ENCODE results near the gene VIP. TPM values are rescaled to one million over a fixed set of nuclear protein-coding genes. Genes with fewer than 3 reads are reported as not detected.
"Not testable (repeated sequence)": the region's sequence is repeated elsewhere in the genome, so short reads cannot be mapped to it uniquely, and the experiment has no call there.

The VIP gene
- total RNA-seq (2022) = not detected in 2 replicates
- percentile 16 among the genes with signal in this experiment for Bru-seq, nascent RNA
- percentile 29 among the genes with signal in this experiment for BruChase-seq, experiment 1, labeled RNA remaining after a 6-hour chase
- percentile 12 among the genes with signal in this experiment for BruChase-seq, experiment 2, labeled RNA remaining after a 2-hour chase
- long read RNA-seq = 0 reads

- intact Hi-C loops (cut with micrococcal nuclease) = loop anchor here (2.0 kb wide), 1 partner anchor 114 kb away; no protein-coding TSS in a partner anchor
- POLR2A ChIA-PET = no interaction called here
- Mint-ChIP-seq H3K27ac (ENCODE audit: low read depth, unreplicated experiment) (no peak within 1 kb of the TSS), H3K4me3 (ENCODE audit: unreplicated experiment) (no peak within 1 kb of the TSS), H3K9me3 (ENCODE audit: unreplicated experiment) (no peaks in the 10 kb centered on the region), H3K27me3 (ENCODE audit: insufficient read depth, unreplicated experiment) (peaks cover 51% of the 10 kb centered on the region), H3K4me1 (ENCODE audit: insufficient read depth, unreplicated experiment) (peaks cover 10% of the 10 kb centered on the region), H3K36me3 (ENCODE audit: insufficient read depth, unreplicated experiment) (no peaks in the 10 kb centered on the region)
- CTCF ChIA-PET = interaction anchor here (0.6 to 5.3 kb wide), 4 partner anchors 113 to 265 kb away, joined by 3 to 49 read pairs (median 16); no protein-coding TSS in a partner anchor
- TF ChIP-seq CTCF (IDR thresholded peaks at IDR 0.05; ENCODE audit: unreplicated experiment) = no peak
- BruUV-seq (replicated peaks) = no TSS peak
- peak; percentile 75 for DNase-seq (ENCODE audit: unreplicated experiment)
These were observed at the start of gene VIP for GRCh38 chr6:152750694-152751093. Gene VIP, plus strand, starts transcription at chr6:152750797. Its CDS starts 1,381 bp downstream, at chr6:152752178.

DNA sequence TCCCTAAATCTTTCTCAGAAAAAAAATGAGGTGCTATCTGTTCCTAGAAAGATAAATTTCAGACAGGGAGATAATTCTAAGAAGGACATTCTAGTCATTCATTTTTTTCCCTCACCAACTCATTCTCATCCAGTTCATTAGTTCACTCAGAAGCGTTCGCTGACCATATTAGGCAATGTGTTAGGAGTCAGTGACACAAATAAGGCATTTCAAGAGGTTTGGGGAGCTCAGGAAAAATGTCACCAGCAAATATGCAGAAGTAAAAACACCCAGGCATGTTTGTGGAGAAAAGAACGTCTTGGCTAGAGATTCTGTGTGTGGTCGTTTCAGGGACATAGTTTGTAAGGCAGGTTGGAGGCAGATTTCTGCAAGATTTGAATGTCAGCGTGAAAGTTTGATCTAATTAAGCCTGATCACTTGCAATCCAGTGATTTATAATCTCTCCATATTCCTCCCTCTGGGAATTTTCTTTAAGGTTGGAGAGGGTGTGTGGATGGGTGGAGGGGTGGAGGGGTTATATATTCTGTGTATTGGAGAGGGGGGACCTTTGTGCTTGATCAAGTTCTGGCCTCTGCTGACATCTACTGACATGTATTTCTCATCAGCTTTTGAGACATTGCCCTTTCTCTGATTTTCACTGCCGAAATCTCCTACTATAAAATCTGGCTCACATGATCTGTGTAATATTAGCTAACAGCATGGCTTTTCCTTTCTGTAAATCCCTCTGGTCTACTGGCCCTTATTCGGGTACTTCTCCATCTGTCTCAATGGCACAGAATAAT, 49.3 kb upstream of the VIP start:
- Mint-ChIP-seq H3K27ac (ENCODE audit: low read depth, unreplicated experiment) (no peak overlapping the region), H3K9me3 (ENCODE audit: unreplicated experiment) (no peaks in the 10 kb centered on the region), H3K36me3 (ENCODE audit: insufficient read depth, unreplicated experiment) (no peaks in the 10 kb centered on the region), H3K27me3 (ENCODE audit: insufficient read depth, unreplicated experiment) (peaks cover 13% of the 10 kb centered on the region), H3K4me1 (ENCODE audit: insufficient read depth, unreplicated experiment) (no peaks in the 10 kb centered on the region), H3K4me3 (ENCODE audit: unreplicated experiment) (no peak overlapping the region)
- ChIA-PET CTCF (interaction anchor here (0.6 to 2.5 kb wide), 5 partner anchors 14 to 1167 kb away, joined by 3 to 7 read pairs (median 3); no protein-coding TSS in a partner anchor), POLR2A (no interaction called here)
- no TSS peak for BruUV-seq (replicated peaks)
- TF ChIP-seq CTCF (IDR thresholded peaks at IDR 0.05; ENCODE audit: unreplicated experiment) = no peak
- no peak for DNase-seq (ENCODE audit: unreplicated experiment)
- intact Hi-C loops (cut with micrococcal nuclease) = no loop called here

DNA sequence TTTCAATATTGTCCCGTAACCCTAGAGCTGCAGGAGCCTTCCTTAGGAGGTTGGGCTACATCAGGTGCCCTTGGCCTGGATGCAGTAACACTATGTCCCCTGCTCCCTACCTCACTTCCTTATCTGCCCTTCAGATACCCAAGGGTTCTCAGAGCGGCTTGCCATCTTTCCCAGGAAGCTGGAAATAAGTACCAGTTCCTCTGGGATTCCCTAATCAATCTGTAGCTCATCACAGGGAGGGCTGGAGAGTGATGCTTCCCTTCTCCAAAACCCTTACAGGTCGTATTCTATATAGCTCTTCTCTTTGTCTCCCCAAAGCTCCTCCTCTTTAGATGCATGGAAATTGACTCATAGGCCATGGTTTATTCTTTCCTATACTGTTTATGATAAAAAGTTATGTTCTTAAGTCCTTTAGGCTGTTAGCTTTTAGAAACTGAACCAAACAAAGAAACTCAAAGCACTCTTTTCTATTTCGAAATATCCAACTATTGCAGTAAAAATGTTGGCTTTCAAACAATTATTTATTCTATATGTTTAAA, 48.7 kb upstream of the VIP start:
- intact Hi-C loops (cut with micrococcal nuclease) = no loop called here
- Mint-ChIP-seq H3K9me3 (ENCODE audit: unreplicated experiment) (no peaks in the 10 kb centered on the region), H3K27me3 (ENCODE audit: insufficient read depth, unreplicated experiment) (peaks cover 13% of the 10 kb centered on the region), H3K4me3 (ENCODE audit: unreplicated experiment) (no peak overlapping the region), H3K36me3 (ENCODE audit: insufficient read depth, unreplicated experiment) (no peaks in the 10 kb centered on the region), H3K27ac (ENCODE audit: low read depth, unreplicated experiment) (no peak overlapping the region), H3K4me1 (ENCODE audit: insufficient read depth, unreplicated experiment) (no peaks in the 10 kb centered on the region)
- no peak for TF ChIP-seq CTCF (IDR thresholded peaks at IDR 0.05; ENCODE audit: unreplicated experiment)
- DNase-seq (ENCODE audit: unreplicated experiment) = no peak
- POLR2A ChIA-PET = no interaction called here
- no TSS peak for BruUV-seq (replicated peaks)
- CTCF ChIA-PET = interaction anchor here (0.6 to 2.5 kb wide), 5 partner anchors 13 to 1168 kb away, joined by 3 to 7 read pairs (median 3); no protein-coding TSS in a partner anchor

GRCh38 chr6:152703750-152704149, 46.8 kb upstream of the VIP start:
- H3K36me3 Mint-ChIP-seq (ENCODE audit: insufficient read depth, unreplicated experiment); CTCF ChIA-PET; H3K4me3 Mint-ChIP-seq (ENCODE audit: unreplicated experiment); DNase-seq (ENCODE audit: unreplicated experiment); BruUV-seq (replicated peaks); POLR2A ChIA-PET; H3K4me1 Mint-ChIP-seq (ENCODE audit: insufficient read depth, unreplicated experiment); H3K9me3 Mint-ChIP-seq (ENCODE audit: unreplicated experiment); intact Hi-C loops (cut with micrococcal nuclease); H3K27ac Mint-ChIP-seq (ENCODE audit: low read depth, unreplicated experiment): not testable (repeated sequence)
- peaks cover 13% of the 10 kb centered on the region for H3K27me3 Mint-ChIP-seq (ENCODE audit: insufficient read depth, unreplicated experiment)

All from MCF 10A (cell line).